Measurements from ENCODE around the gene CPS1.

The CPS1 gene

GRCh38 chr2:210556329-210556980 is at the start of gene CPS1:
CPS1 (plus strand) TSS chr2:210556599; CDS start chr2:210556734, 135 bp downstream.
- no peak for DNase-seq

GRCh38 chr2:210515911-210516310 is 40.5 kb upstream of the CPS1 start:
- DNase-seq: no peak

- DNase-seq: no peak
Observed at GRCh38 chr2:210517264-210517663, 39.1 kb upstream of the CPS1 start.

GRCh38 chr2:210519594-210519993 is 36.8 kb upstream of the CPS1 start:
- DNase-seq: no peak

- DNase-seq: no peak
Observed at GRCh38 chr2:210522399-210522798, 34.0 kb upstream of the CPS1 start.

- no peak for DNase-seq
Observed at GRCh38 chr2:210523650-210524289, 32.6 kb upstream of the CPS1 start.

GRCh38 chr2:210524533-210524932 is 31.9 kb upstream of the CPS1 start:
- DNase-seq: no peak

- no peak for DNase-seq
Observed at GRCh38 chr2:210527286-210527685, 29.1 kb upstream of the CPS1 start.

GRCh38 chr2:210528716-210529115 is 27.7 kb upstream of the CPS1 start:
- no peak for DNase-seq

GRCh38 chr2:210531050-210531449 is 25.3 kb upstream of the CPS1 start:
- DNase-seq: no peak

GRCh38 chr2:210531482-210531881 is 24.9 kb upstream of the CPS1 start:
- DNase-seq: no peak

GRCh38 chr2:210533389-210533788 is 23.0 kb upstream of the CPS1 start:
- no peak for DNase-seq

- DNase-seq: no peak
Observed at GRCh38 chr2:210534879-210535278, 21.5 kb upstream of the CPS1 start.

GRCh38 chr2:210536973-210537650 is 19.3 kb upstream of the CPS1 start:
- DNase-seq: no peak

- no peak for DNase-seq
Observed at GRCh38 chr2:210539035-210539434, 17.4 kb upstream of the CPS1 start.

- DNase-seq: no peak
Observed at GRCh38 chr2:210539578-210540416, 16.6 kb upstream of the CPS1 start.

- no peak for DNase-seq
Observed at GRCh38 chr2:210540471-210540870, 15.9 kb upstream of the CPS1 start.

- DNase-seq: no peak
Observed at GRCh38 chr2:210540900-210541289, 15.5 kb upstream of the CPS1 start.

- DNase-seq: no peak
Observed at GRCh38 chr2:210541290-210541902, 15.0 kb upstream of the CPS1 start.

- no peak for DNase-seq
Observed at GRCh38 chr2:210544007-210544590, 12.3 kb upstream of the CPS1 start.

GRCh38 chr2:210544831-210545230 is 11.6 kb upstream of the CPS1 start:
- DNase-seq: no peak

GRCh38 chr2:210546424-210547208 is 9.8 kb upstream of the CPS1 start:
- DNase-seq: no peak
